Measurements from ENCODE around the gene KRT39. TPM values are rescaled to one million over a fixed set of nuclear protein-coding genes. Genes with fewer than 3 reads are reported as not detected.

KRT39 gene
- total and polyA plus RNA-seq, 2 of the 8 experiments (the other 6 are each of a cell fraction or from before 2014, with no cell fraction given): not detected

DNA sequence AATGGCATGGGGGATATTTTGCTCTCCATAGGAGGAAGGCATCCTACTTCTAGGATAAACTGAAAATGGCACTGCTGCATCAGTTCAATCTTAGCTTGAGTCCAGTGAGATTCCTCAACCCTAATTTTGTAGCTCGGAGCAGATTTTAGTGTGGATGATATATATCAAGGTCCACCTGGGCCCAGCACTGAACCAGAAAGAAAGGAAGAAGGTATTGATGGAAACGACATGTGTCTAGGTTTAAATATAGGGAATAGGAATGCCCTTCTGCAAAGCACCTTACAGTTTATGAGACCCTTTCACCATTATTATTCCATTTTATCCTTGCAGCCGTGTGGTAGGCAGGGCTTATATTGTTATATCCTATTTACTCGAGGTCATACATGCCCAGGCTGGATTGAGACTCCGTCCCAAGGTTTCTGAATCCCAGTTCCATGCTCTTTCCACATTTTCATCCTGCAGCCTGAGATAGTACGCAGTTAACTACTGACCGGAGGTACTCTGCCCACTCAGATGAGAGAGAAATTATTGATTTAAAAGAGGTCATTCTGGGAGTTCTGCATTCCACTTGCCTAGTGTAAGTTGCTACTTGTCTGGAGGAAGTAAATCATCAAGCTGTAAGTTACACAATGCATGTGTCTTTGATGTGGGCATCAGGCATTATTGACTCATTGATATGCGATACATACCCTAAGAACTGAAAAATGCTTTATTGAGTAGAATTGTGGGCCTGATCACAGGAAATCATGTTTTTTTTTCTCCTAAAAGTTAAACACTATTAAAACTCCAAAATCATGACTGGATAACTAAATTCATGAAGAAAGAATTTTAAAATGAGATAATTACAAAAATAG is 10.1 kb downstream of the KRT39 start (continued):
- no peak for TF ChIP-seq CTBP2 (IDR thresholded peaks at IDR 0.05; ENCODE audit: borderline replicate concordance, insufficient read depth, insufficient read length, low read length)
